OCI-LY1 (cell line): ENCODE results near the gene GOPC.

Experiments used
- EZH2 ChIP-seq: fragments of 200-600 bp; sonication (generic), shearing (Covaris generic); IDR thresholded peaks from 2 replicates; pipeline ENCODE4 v1.8.0; 2017; ENCODE audit warnings: borderline replicate concordance, mixed run types, mild to moderate bottlenecking, antibody characterized with exemption, low read length, moderate library complexity, mixed read lengths
- TF ChIP-seq, protein P1 (sequence below): fragments of 200-600 bp; sonication (generic), shearing (Covaris generic); IDR thresholded peaks from 2 replicates; pipeline ENCODE4 v1.5.1; 2017; ENCODE audit warnings: mild to moderate bottlenecking, antibody characterized with exemption, low read length, moderate library complexity, mixed read lengths

DNA sequence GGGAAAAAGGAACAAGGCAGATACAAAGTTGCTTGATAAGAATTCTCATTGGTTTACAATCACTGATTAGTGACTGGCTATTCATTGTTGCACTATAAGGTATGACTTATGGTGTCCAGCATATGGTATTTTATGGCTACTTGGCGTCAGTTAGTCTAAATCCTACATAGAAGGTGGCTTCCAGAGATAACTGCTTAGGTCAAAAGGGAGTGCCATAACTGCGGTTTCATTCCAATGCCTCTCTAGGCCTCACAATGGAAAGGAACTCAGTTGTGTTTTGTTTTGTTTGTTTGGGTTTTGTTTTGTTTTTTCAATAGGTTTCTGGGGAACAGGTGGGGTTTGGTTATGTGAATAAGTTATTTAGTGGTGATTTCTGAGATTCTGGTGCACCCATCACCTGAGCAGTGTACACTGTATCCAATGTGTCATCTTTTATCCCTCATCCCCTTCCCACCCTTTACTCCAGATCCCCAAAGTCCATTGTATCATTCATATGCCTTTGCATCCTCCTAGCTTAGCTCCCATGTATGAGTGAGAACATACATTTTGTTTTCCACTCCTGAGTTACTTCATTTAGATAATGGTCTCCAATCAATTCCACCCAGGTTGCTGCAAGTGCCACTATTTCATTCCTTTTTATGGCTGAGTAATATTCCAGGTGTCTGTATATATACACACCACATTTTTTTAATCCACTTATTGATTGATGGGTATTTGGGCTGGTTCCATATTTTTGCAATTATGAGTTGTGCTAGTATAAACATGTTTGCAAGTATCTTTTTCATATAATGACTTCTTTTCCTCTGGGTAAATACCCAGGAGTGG lies 7.0 kb downstream of the GOPC start:
- no peak for TF ChIP-seq EZH2
- TF ChIP-seq, protein P1, sequence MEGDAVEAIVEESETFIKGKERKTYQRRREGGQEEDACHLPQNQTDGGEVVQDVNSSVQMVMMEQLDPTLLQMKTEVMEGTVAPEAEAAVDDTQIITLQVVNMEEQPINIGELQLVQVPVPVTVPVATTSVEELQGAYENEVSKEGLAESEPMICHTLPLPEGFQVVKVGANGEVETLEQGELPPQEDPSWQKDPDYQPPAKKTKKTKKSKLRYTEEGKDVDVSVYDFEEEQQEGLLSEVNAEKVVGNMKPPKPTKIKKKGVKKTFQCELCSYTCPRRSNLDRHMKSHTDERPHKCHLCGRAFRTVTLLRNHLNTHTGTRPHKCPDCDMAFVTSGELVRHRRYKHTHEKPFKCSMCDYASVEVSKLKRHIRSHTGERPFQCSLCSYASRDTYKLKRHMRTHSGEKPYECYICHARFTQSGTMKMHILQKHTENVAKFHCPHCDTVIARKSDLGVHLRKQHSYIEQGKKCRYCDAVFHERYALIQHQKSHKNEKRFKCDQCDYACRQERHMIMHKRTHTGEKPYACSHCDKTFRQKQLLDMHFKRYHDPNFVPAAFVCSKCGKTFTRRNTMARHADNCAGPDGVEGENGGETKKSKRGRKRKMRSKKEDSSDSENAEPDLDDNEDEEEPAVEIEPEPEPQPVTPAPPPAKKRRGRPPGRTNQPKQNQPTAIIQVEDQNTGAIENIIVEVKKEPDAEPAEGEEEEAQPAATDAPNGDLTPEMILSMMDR, result no peak
